ENCODE measurements around the gene RTN4IP1.

The RTN4IP1 gene

DNA sequence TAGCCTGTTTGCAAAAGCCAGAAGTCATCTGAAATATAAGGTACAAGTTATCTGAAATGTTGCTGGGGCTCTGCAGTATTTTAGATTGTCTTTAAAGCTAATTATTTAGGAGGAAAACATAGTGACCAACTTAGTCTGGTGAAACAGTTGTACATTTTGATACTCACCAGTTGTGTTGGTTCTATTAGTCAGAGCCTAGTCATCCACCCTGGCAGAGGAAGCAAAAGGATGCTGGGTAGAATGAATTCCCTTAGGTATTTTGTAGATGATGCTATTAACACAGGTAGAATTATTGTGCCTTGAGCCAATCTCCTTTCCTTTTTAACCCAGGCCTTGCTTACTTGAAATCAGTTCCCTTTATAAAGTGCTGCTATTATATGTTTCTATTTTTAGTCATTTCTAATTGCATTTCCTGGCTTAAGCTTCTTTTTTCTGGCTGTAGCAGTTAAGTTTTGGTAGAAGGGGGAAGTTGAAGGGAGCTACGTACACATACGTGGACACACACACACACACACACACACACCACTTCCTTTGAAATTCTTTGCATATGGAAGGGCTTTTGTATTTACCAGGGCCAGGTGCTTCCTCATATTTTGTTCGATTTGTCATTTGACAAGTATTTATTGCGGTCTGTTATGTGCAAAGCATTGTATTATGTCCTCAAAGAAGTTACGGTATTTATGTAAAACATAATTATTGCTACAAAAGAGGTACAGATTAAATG, 82.4 kb downstream of the RTN4IP1 start:
- TF ChIP-seq CTCF (IDR thresholded peaks at IDR 0.05; ENCODE audit: extremely low read depth, missing control alignments), result no peak
- DNase-seq (ENCODE audit: low spot score), result no peak

GRCh38 chr6:106546261-106546690, 83.0 kb downstream of the RTN4IP1 start:
- no peak for DNase-seq (ENCODE audit: low spot score)
- TF ChIP-seq CTCF (IDR thresholded peaks at IDR 0.05; ENCODE audit: extremely low read depth, missing control alignments), result no peak

DNA sequence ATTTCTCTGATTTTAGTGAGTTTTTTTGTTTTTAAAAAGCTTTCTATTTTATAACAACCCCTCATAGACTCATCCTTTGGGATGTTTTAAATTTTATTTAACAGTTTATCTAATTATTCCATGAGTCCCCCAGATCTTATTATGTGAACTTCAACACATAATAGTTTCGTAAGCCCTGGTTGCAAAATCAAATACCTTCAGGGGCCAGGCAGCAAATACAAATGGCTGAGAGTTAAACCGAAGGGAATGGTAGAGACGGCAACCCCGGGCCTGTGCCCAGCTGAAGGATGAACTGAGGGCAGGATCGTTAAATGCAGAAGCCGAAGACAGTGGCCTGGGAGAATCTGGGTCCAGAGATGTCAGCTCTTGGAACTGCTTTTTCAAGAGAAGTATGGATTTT, 88.4 kb downstream of the RTN4IP1 start:
- TF ChIP-seq CTCF (IDR thresholded peaks at IDR 0.05; ENCODE audit: extremely low read depth, missing control alignments), result no peak
- no peak for DNase-seq (ENCODE audit: low spot score)

GRCh38 chr6:106540432-106540831, 88.9 kb downstream of the RTN4IP1 start:
- TF ChIP-seq CTCF (IDR thresholded peaks at IDR 0.05; ENCODE audit: extremely low read depth, missing control alignments), result no peak
- no peak for DNase-seq (ENCODE audit: low spot score)

GRCh38 chr6:106539936-106540335, 89.4 kb downstream of the RTN4IP1 start:
- no peak for DNase-seq (ENCODE audit: low spot score)

GRCh38 chr6:106538145-106538544, 91.2 kb downstream of the RTN4IP1 start:
- TF ChIP-seq CTCF (IDR thresholded peaks at IDR 0.05; ENCODE audit: extremely low read depth, missing control alignments), result no peak

More at GRCh38 chr6:106539936-106540335, 89.4 kb downstream of the RTN4IP1 start:
- TF ChIP-seq CTCF (IDR thresholded peaks at IDR 0.05; ENCODE audit: extremely low read depth, missing control alignments), result no peak

DNA sequence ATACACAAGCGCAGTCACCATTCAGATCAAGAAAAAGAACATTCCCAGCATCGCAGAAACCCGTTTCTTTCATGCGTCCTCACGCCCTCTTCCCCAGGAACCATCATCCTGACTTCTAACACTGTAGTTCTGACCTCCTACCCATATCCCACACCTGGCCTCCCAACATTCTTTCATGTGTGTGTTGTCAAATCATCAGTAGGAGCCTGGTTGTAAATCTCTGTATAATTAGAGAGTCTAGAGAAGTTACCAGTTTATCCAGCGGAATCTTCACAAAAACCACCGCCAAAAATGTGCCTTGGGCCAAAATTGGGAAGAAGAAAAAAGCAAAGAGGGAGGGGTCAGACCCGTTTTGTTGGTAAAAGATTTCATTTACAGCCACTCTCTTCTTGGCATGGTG, 91.6 kb downstream of the RTN4IP1 start:
- no peak for DNase-seq (ENCODE audit: low spot score)
- no peak for TF ChIP-seq CTCF (IDR thresholded peaks at IDR 0.05; ENCODE audit: extremely low read depth, missing control alignments)

More at GRCh38 chr6:106538145-106538544, 91.2 kb downstream of the RTN4IP1 start:
- DNase-seq (ENCODE audit: low spot score), result no peak

All from GM20000 (cell line).